ENCODE data around the gene ZNF319.
"Not testable (repeated sequence)": the region's sequence is repeated elsewhere in the genome, so short reads cannot be mapped to it uniquely, and the experiment has no call there.

The ZNF319 gene

DNA sequence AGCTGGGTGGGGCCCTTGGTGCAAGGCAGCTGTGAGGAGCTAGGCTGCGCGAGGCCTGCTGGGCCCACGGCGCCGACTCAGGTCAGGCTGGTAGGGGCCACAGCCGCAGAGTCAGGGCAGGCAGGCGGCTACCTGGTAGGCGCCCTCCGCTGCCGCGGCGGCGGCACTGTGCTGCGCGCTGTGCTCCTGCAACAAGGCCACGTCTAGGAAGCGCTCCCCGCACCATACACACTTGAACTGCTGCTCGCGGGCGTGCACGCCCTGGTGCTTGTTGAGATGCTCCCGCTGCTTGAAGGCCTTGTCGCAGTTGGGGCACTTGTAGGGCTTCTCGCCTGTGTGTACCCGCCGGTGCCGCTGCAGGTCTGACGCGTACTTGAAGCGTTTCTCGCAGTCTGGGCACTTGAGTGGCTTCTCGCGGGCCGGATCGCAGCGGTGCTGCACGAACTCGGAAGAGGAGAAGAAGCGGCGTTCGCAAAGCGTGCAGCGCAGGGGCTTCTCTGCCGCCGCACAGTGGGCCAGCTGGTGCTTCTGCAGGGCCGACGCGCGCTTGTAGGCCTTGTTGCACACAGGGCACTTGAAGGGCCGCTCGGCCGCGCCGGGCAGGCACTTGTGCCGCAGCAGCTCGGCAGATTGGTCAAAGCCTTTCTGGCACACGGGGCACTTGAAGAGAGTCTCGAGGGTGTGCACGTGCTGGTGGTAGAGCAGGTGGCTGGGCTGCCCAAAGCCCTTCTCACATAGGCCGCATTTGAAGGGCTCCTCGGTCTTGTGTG, 3.9 kb downstream of the ZNF319 start:
- DNase-seq: no peak

GRCh38 chr16:57995721-57996405, 4.6 kb downstream of the ZNF319 start:
- no peak for DNase-seq

DNA sequence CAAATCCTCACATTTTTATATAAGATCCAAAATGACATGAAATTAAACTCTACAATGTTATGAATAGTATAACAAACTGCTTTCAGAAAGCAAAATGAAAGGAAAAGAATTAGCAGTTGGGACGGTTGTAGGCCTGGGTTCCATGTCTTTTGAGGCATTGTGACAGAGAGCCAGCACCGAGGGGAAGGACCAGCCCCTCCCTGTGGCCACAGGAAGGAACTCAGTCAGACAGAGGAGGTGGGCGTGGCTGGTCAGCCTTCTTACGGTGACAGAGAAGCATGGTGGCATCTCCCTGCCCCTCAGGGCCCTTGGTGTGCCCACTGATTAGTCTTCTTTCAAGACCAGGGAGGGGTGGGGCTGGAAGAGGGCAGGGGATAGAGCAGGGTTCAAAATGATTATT, 5.7 kb downstream of the ZNF319 start:
- DNase-seq: no peak

DNA sequence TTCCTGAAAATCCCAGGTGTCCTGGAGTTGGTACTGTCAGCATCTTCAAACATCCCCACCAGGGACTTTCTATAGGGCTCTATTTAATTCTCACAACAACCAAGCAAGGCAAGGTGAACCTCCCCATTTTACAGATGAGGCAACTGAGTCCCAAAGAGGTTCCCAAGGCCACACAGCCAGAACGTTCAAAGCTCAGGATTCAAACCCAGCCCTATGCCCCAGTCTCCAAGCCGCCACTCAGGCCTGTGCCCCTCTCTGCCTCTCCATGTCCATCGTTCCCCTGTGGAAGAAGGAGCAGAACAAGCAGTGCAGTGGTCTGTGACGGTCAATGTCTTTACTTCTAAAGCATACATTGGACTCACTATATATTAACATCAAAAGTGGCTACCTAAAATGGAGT, 6.1 kb downstream of the ZNF319 start:
- no peak for DNase-seq

- DNase-seq: no peak
Observed at GRCh38 chr16:57993897-57994296, 6.6 kb downstream of the ZNF319 start.

DNA sequence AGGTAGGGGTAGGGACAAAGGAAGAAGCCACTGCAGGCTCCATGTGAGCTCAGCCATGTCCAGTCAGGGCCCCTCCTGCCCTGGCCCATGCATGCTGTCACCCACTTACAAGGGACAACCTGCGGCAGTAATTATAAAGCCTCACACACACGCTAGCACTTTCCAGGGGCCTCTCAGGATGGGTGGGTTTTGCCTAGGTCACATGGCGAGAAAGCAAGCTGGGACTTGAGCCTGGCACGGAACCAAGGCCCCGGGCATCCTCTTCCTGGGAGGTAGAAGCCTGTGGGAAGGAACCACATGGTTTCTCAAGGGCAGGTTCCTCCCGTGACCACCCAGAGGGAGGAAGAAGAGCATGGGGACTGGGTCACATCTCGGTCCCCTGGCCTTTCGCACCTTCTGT, 7.0 kb downstream of the ZNF319 start:
- DNase-seq: no peak

GRCh38 chr16:57992084-57992483, 8.4 kb downstream of the ZNF319 start:
- no peak for DNase-seq

GRCh38 chr16:57991551-57992059, 8.9 kb downstream of the ZNF319 start:
- no peak for DNase-seq

GRCh38 chr16:57988929-57989328, 11.5 kb downstream of the ZNF319 start:
- DNase-seq: peak; percentile 84

DNA sequence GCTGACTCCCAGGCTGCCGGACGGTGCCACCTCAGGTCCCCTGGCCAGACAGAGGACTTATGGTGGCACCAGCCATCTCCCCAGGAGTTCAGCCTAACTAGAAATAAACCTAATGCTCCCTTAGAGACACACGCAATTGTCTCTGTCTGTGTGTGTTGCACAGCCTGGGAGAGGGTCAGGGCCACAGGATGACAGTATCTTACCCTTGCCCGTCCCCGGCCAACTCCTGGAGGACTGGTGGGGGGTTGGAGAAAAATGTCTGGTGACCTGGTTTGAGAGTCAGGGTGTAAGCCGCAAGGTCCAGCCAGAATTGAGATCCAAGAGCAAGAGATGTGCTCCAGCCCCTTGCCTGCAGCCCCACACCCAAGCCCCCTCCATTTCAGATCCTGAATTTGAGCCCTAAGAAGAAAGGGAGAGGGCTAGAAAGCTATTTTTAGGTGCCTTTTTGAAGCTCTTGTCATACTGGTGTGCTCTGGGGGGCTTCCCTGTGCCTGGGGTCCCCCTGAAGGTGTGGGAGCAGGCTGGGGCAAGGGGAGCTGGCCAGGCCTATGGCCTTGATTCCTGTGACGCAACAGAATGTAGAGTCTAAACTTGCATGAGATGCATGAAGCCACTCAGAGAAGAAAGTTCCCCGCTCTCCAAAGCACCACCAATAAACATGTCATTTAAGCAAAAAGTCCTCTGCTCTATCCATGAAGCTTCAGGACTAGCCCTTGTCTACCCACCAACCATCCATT, 12.9 kb downstream of the ZNF319 start:
- no peak for DNase-seq

- no peak for DNase-seq
Observed at GRCh38 chr16:57986196-57986595, 14.3 kb downstream of the ZNF319 start.

GRCh38 chr16:57985204-57986181, 15.0 kb downstream of the ZNF319 start:
- no peak for DNase-seq

GRCh38 chr16:57984443-57985203, 15.8 kb downstream of the ZNF319 start:
- no peak for DNase-seq

DNA sequence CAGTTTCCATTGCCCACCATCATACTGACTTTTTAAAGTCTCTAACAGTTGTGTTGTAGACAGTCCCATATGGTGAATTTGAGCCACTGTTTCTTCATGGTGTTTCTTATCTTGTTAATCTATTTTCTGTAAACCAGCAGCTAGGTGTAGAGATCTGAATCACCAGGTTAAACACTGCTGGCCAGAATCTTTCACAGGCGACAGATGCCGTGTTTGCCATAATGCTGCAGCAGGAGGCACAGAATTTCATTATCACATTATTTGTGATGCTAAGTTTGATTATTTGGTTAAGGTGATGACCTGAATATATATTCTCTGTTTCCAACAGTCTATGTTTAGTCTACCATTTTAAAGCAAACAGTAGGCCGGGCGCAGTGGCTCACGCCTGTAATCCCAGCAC, 18.1 kb downstream of the ZNF319 start:
- no peak for DNase-seq

GRCh38 chr16:57981636-57982035, 18.8 kb downstream of the ZNF319 start:
- DNase-seq: no peak

- no peak for DNase-seq
Observed at GRCh38 chr16:57979006-57979585, 21.4 kb downstream of the ZNF319 start.

DNA sequence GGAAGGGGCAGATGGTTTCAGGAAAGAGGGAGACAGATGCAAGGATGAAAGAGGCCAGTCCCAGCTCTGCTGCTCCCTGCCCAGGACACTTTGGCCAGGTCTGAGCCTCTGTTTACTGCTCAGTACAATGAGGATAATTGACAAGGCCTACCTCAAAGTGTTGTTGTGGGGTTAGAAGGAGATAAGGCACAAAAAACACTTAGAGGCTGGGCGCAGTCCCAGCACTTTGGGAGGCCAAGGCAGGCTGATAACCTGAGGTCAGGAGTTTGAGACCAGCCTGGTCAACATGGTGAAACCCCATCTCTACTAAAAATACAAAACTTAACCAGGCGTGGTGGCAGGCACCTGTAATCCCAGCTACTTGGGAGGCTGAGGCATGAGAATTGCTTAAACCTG, 22.4 kb downstream of the ZNF319 start:
- DNase-seq: not testable (repeated sequence)

DNA sequence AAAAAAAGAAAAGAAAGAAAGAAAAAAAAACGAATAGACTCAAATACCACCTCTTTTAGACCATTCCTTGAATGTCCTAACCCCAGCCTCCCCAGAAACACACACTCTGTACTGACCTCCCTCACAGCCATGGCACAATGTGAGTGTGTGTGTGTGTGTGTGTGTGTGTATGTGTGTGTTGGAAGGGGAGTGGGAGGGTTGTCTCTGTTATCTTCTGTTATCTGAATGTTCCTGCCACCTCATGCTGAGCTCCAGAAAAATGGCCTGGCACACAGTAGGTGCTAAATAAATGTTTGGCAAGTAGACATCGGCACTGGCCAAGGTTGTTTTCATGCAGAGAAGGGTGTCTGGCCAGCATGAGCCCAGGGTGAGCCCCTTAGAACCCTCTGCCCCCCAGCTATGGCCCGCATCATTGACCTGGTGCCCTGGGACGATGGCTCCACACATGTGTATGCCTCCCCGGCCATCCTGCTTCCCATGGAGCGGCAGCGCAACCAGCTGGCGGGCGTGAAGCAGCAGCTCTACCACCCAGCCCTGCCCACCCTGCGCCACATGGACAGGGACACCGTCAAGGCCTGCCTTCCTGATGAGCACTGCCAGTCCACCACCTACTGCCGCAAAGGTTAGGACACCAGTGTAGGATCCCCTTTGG, 22.9 kb downstream of the ZNF319 start:
- DNase-seq: no peak

DNA sequence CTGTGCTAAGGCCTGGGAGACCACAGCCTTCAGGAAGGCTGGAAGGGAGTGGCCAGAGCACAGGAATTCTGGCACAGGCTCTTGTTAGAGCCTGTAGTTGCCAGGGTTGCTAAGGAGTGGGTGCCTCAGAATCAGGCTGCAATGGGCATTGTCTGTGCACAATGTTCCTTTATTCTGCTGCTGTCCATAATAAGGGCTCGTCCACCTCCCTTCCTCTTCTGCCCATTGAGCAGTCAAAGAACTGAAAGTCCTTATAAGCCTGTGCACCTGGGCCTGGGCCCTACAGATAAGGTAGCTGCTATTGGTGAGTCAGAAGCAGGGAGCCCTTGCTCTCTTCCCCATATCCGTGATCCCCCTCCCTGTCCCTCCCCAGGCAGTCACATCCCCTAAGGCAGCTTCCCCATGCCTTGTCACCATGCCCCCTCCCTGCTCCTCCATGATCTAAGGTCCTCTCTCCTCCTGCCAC, 24.1 kb downstream of the ZNF319 start:
- DNase-seq: no peak

DNA sequence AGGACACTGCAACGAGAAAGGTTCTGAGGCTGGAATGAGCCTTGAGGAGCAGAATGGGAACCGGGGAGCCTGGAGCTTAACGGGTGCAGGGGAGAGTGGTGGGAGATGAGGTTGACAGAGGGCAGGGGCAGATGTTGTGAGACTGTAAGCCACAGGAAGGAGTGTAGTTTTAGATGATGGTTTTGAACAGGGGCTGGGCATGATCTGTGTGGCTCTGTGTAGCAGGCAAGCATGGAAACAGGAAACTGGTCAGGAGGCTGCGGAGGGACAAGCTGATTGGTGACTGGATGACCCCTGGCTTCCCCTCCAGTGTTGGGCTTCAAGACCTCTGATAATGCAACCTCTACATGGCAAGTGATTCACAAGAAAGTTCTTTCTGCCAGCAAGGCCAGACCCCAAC, 28.2 kb downstream of the ZNF319 start:
- DNase-seq: no peak

DNA sequence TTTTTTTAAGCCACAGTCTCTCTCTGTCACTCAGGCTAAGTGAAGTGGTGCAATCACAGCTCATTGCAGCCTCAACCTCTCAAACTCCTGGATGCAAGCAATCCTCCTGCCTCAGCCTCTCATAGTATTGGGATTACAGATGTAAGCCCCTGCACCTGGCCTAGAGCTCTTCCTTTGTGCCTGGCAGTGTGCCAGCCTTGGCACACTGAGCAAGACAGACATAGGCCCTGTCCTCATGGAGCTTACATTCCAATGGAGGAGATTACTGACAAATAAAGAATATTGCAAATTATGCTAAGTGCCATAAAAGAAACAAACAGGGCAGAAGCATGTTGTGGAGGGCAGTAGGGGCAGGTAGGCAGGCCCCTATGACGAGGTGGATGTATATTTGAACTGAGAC, 28.6 kb downstream of the ZNF319 start:
- DNase-seq: no peak

Measured in DMS153 (cell line).